ENCODE results near the gene TMEM213.

GRCh38 chr7:138872576-138872975 is 74.8 kb downstream of the TMEM213 start:
- TF ChIP-seq CTCF (IDR thresholded peaks at IDR 0.05; ENCODE audit: insufficient read depth, low read depth, low read length) (no peak), EZH2 (IDR thresholded peaks at IDR 0.05; ENCODE audit: insufficient read depth, low read length) (no peak)
